ENCODE data around the gene GDPD5. TPM values are rescaled to one million over a fixed set of nuclear protein-coding genes. Genes with fewer than 3 reads are reported as not detected.

GDPD5 gene
- total and polyA plus RNA-seq, 9 of the 15 experiments (the other 6 are each of a cell fraction or from before 2014, with no cell fraction given), result 0.32 to 27.3 (median 8.0) TPM

DNA sequence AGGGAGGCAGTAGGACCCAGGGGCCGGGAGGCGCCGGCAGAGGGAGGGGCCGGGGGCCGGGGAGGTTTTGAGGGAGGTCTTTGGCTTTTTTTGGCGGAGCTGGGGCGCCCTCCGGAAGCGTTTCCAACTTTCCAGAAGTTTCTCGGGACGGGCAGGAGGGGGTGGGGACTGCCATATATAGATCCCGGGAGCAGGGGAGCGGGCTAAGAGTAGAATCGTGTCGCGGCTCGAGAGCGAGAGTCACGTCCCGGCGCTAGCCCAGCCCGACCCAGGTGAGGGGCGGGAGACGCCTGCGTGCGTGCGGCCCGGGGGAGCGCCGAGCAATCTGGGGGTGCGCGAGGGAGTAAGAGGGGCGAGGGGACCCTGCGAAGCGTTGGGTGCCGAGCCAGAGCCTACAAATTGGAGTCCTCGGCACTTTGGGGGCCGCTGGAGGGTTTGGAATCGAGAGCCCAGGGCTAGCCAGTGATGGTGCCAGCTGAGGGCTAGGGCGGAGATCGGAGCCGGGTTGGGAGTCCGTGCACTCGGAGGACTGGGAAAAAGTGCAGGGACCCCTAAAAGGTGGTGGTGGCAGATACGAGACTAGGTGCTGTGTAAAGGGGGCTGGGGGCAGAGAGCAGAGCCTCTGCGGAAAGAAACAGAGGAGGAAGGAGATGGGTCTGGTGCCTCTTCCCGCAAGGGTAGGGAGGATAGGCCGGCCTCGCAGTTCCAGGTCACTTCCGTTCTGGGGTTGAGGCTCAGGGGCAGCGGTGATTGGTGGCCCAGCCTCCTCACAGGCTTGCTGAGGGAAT lies 36.5 kb upstream of the GDPD5 start, which contains the start of gene SERPINH1 (continued):
- TF ChIP-seq C11orf30 (IDR thresholded peaks at IDR 0.05; ENCODE audit: low read depth), result peak; percentile 18; the same call in 1 of the 2 replicates
- TF ChIP-seq RHOXF2B (CRISPR knock-in tag; conservative IDR thresholded peaks at IDR 0.05), result peak; percentile 78; the same call in 1 of the 2 replicates
- no peak for TF ChIP-seq ETV6 (IDR thresholded peaks at IDR 0.05; ENCODE audit: borderline replicate concordance in 1 of 2, low read depth in 2 of 2, low read length in 1 of 2)
- no peak for TF ChIP-seq ETV6 (CRISPR knock-in tag; IDR thresholded peaks at IDR 0.05; ENCODE audit: borderline replicate concordance)
- TF ChIP-seq PHF20 (IDR thresholded peaks at IDR 0.05; ENCODE audit: partially characterized antibody), result peak; percentile 23
- TF ChIP-seq, protein P1, sequence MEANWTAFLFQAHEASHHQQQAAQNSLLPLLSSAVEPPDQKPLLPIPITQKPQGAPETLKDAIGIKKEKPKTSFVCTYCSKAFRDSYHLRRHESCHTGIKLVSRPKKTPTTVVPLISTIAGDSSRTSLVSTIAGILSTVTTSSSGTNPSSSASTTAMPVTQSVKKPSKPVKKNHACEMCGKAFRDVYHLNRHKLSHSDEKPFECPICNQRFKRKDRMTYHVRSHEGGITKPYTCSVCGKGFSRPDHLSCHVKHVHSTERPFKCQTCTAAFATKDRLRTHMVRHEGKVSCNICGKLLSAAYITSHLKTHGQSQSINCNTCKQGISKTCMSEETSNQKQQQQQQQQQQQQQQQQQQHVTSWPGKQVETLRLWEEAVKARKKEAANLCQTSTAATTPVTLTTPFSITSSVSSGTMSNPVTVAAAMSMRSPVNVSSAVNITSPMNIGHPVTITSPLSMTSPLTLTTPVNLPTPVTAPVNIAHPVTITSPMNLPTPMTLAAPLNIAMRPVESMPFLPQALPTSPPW (CRISPR knock-in tag; IDR thresholded peaks at IDR 0.05), result peak; percentile 96
- peak; percentile 60; the same call in 1 of the 2 replicates for TF ChIP-seq LARP7 (IDR thresholded peaks at IDR 0.05)
- no peak for TF ChIP-seq PHB2 (IDR thresholded peaks at IDR 0.05; ENCODE audit: low read depth)
- TF ChIP-seq GABPB1 (CRISPR knock-in tag; IDR thresholded peaks at IDR 0.05), result peak; percentile 88
- peak; percentile 97 for TF ChIP-seq RBFOX2 (IDR thresholded peaks at IDR 0.05; ENCODE audit: low read depth, low read length)
- TF ChIP-seq, protein P2, sequence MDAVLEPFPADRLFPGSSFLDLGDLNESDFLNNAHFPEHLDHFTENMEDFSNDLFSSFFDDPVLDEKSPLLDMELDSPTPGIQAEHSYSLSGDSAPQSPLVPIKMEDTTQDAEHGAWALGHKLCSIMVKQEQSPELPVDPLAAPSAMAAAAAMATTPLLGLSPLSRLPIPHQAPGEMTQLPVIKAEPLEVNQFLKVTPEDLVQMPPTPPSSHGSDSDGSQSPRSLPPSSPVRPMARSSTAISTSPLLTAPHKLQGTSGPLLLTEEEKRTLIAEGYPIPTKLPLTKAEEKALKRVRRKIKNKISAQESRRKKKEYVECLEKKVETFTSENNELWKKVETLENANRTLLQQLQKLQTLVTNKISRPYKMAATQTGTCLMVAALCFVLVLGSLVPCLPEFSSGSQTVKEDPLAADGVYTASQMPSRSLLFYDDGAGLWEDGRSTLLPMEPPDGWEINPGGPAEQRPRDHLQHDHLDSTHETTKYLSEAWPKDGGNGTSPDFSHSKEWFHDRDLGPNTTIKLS (IDR thresholded peaks at IDR 0.05; ENCODE audit: borderline replicate concordance, low read depth), result 0 out of 2 replicates have a peak, but pooled peaks have one; percentile 14
- TF ChIP-seq POLR2AphosphoS5 (IDR thresholded peaks at IDR 0.05; ENCODE audit: control insufficient read depth, insufficient read depth, low read depth, low read length), result peak; percentile 88
- no peak for TF ChIP-seq LEF1 (IDR thresholded peaks at IDR 0.05)
- TF ChIP-seq FOXK2 (conservative IDR thresholded peaks at IDR 0.05 in 1 of 2, IDR thresholded peaks at IDR 0.05 in 1 of 2; ENCODE audit: low read depth in 2 of 2), result peak in 1 of 2 experiments; percentile 20; a peak in 2 of 4 replicates
- no peak for TF ChIP-seq FOXO4 (CRISPR knock-in tag; IDR thresholded peaks at IDR 0.05)
- 0 out of 2 replicates have a peak, but pooled peaks have one; percentile 11 for TF ChIP-seq MTA2 (IDR thresholded peaks at IDR 0.05; ENCODE audit: low read depth)
- TF ChIP-seq HDAC2 (IDR thresholded peaks at IDR 0.05), result 0 out of 2 replicates have a peak, but pooled peaks have one; percentile 15
- TF ChIP-seq HNRNPLL (IDR thresholded peaks at IDR 0.05; ENCODE audit: low read depth, low read length, poor library complexity, severe bottlenecking), result peak; percentile 48
- peak; percentile 67 for TF ChIP-seq CXXC5 (CRISPR knock-in tag; IDR thresholded peaks at IDR 0.05)
- TF ChIP-seq, protein P3, sequence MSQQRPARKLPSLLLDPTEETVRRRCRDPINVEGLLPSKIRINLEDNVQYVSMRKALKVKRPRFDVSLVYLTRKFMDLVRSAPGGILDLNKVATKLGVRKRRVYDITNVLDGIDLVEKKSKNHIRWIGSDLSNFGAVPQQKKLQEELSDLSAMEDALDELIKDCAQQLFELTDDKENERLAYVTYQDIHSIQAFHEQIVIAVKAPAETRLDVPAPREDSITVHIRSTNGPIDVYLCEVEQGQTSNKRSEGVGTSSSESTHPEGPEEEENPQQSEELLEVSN (IDR thresholded peaks at IDR 0.05; ENCODE audit: borderline replicate concordance in 1 of 2, extremely low read depth in 1 of 2, insufficient read depth in 1 of 2, insufficient read length in 1 of 2, low read depth in 1 of 2, low read length in 1 of 2, poor library complexity in 1 of 2, severe bottlenecking in 1 of 2), result peak in 1 of 2 experiments; percentile 8
- TF ChIP-seq CC2D1A (IDR thresholded peaks at IDR 0.05), result no peak
